Upper lobe of left lung (tissue), 6 donors: ENCODE results near the gene KIF22. TPM values are rescaled to one million over a fixed set of nuclear protein-coding genes. Genes with fewer than 3 reads are reported as not detected.
"Not testable (repeated sequence)": the region's sequence is repeated elsewhere in the genome, so short reads cannot be mapped to it uniquely, and the experiment has no call there.

ENCODE experiments used
- ATAC-seq, 2 donors: fragments of 200-7000 bp; cut with Tn5 transposase; one replicate each; pipeline ENCODE4 v1.9.1; 2022; ENCODE audit warnings: mild to moderate bottlenecking in 2 of 2, moderate library complexity in 2 of 2; ENCODE audit not compliant: low FRiP score in 2 of 2
- DNase-seq, 2 donors: peaks; one replicate each; pipeline ENCODE4 v3.0.0-alpha.2; 2019 to 2020
- H3K27ac ChIP-seq, 4 donors: fragments of 200-600 bp; sonication (generic); one replicate each; pipeline ENCODE4 v1.5.1; 2016 to 2019
- H3K27me3 ChIP-seq, 4 donors: fragments of 200-600 bp; sonication (generic); one replicate each; pipeline ENCODE4 v1.5.1; 2017 to 2019
- H3K36me3 ChIP-seq, 4 donors: fragments of 200-600 bp; sonication (generic); one replicate each; pipeline ENCODE4 v1.5.1; 2016 to 2019
- H3K4me1 ChIP-seq, 4 donors: fragments of 200-600 bp; sonication (generic); one replicate each; pipeline ENCODE4 v1.5.1; 2018 to 2019
- H3K4me3 ChIP-seq, 4 donors: fragments of 200-600 bp; sonication (generic); one replicate each; pipeline ENCODE4 v1.5.1; 2017 to 2019; ENCODE audit warnings: mild to moderate bottlenecking in 2 of 4, moderate library complexity in 1 of 4
- H3K9me3 ChIP-seq, 4 donors: fragments of 200-600 bp; sonication (generic); one replicate each; pipeline ENCODE4 v1.5.1; 2018 to 2019
- CTCF ChIP-seq, 6 experiments: fragments of 450-650 bp in 4 of 6; fragments of 200-600 bp in 2 of 6; sonication (generic) in 2 of 6; IDR thresholded peaks; one replicate each; pipeline ENCODE4 v1.5.1; 2016 to 2019; ENCODE audit warnings: antibody characterized with exemption in 6 of 6
- EP300 ChIP-seq, 4 donors: sonication (generic); formaldehyde crosslinking; IDR thresholded peaks; one replicate each; pipeline ENCODE4 v1.5.1; 2017; ENCODE audit warnings: antibody characterized with exemption in 4 of 4, control low read depth in 2 of 4
- POLR2A ChIP-seq, 4 donors: fragments of 450-650 bp; IDR thresholded peaks; one replicate each; pipeline ENCODE4 v1.5.1; 2016 to 2017; ENCODE audit warnings: antibody characterized with exemption in 4 of 4, mild to moderate bottlenecking in 2 of 4
- POLR2AphosphoS5 ChIP-seq, 2 donors: sonication (generic); formaldehyde crosslinking; IDR thresholded peaks; one replicate each; pipeline ENCODE4 v1.5.1; 2017; ENCODE audit warnings: antibody characterized with exemption in 2 of 2
- WGBS, 2 donors: methylation state at CpG; one replicate each; pipeline ENCODE4 v1.1.5; 2017 to 2018; 5-methylcytosine and 5-hydroxymethylcytosine counted together
- total RNA-seq, 6 donors: library from RNA; depleted of rRNA in 4 of 6; stranded (reverse); fragments of >200 nt in 4 of 6; gene quantifications; one replicate each; pipeline versions ENCODE4 v1.1.0 to v1.2.1, GENCODE V29; 2016 to 2021
- donor health status: DM: no; HTN: no; CAD: no; lungs with moderate emphysema.
- donor health status: DM: no; HTN: yes; CAD: no; lungs with severe emphysema.

The KIF22 gene
- total RNA-seq, 6 donors from 2014 or later = 9.1 to 43.5 (median 26.6) TPM

- no peaks in the 10 kb centered on the region for H3K27me3 ChIP-seq
- TF ChIP-seq EP300 (IDR thresholded peaks at IDR 0.05) (no peak), POLR2AphosphoS5 (IDR thresholded peaks at IDR 0.05) (no peak), POLR2A (IDR thresholded peaks at IDR 0.05) (no peak), CTCF (IDR thresholded peaks at IDR 0.05) (no peak)
- H3K4me1 ChIP-seq = no peaks in the 10 kb centered on the region
- H3K27ac ChIP-seq = no peak overlapping the region
- no peak for DNase-seq
- no peaks in the 10 kb centered on the region for H3K36me3 ChIP-seq
- 69 to 72% methylated on average over 4 of the region's 4 CpGs for WGBS, 2 donors
- peak in 1 of 2 donors; percentile 48 for ATAC-seq
- H3K9me3 ChIP-seq = no peaks in the 10 kb centered on the region
- no peak overlapping the region for H3K4me3 ChIP-seq
These were observed 14.7 kb upstream of the KIF22 start for GRCh38 chr16:29775742-29776408.

GRCh38 chr16:29777576-29778350, 12.8 kb upstream of the KIF22 start, which contains the start of gene ZG16:
Gene ZG16, plus strand, starts transcription at chr16:29778256. Its CDS starts 1,011 bp downstream, at chr16:29779267.
- no peak for TF ChIP-seq CTCF (IDR thresholded peaks at IDR 0.05)
- TF ChIP-seq POLR2A (IDR thresholded peaks at IDR 0.05) = no peak
- TF ChIP-seq EP300 (IDR thresholded peaks at IDR 0.05) = no peak
- no peak for TF ChIP-seq POLR2AphosphoS5 (IDR thresholded peaks at IDR 0.05)
- Histone ChIP-seq H3K4me3 (no peak within 1 kb of the TSS), H3K36me3 (no peaks in the 10 kb centered on the region), H3K4me1 (no peaks in the 10 kb centered on the region), H3K27me3 (no peaks in the 10 kb centered on the region), H3K27ac (no peak within 1 kb of the TSS), H3K9me3 (no peaks in the 10 kb centered on the region)
- WGBS, 2 donors = 80 to 90% methylated on average over 9 to 10 of the region's 10 CpGs
- DNase-seq (no peak), ATAC-seq (no peak)

DNA sequence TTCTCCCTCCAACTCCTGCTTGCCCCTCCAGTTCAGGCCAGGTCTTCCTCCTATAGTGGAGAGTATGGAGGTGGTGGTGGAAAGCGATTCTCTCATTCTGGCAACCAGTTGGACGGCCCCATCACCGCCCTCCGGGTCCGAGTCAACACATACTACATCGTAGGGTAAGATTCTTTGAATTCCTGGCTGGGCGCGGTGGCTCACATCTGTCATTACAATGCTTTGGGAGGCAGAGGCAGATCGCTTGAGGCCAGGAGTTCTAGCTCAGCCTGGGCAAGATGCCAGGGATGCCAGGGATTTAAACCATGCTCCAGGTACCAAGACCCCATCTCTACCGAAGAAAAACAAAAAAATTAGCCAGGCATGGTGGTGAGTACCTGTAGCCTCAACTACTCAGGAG, 11.1 kb upstream of the KIF22 start:
- ATAC-seq = no peak
- H3K27me3 ChIP-seq = no peaks in the 10 kb centered on the region
- TF ChIP-seq CTCF (IDR thresholded peaks at IDR 0.05) (no peak), POLR2A (IDR thresholded peaks at IDR 0.05) (no peak), POLR2AphosphoS5 (IDR thresholded peaks at IDR 0.05) (no peak), EP300 (IDR thresholded peaks at IDR 0.05) (no peak)
- DNase-seq = no peak
- no peaks in the 10 kb centered on the region for H3K36me3 ChIP-seq
- H3K27ac ChIP-seq = no peak overlapping the region
- WGBS, 2 donors = 59 to 71% methylated on average over 10 of the region's 10 CpGs
- H3K9me3 ChIP-seq = no peaks in the 10 kb centered on the region
- peaks cover 0 to under 1% (median 0%) of the 10 kb centered on the region in 4 donors for H3K4me1 ChIP-seq
- H3K4me3 ChIP-seq = no peak overlapping the region

GRCh38 chr16:29783094-29783953, 7.2 kb upstream of the KIF22 start:
- not testable (repeated sequence) for H3K4me3 ChIP-seq, ATAC-seq, H3K9me3 ChIP-seq, H3K27me3 ChIP-seq, H3K27ac ChIP-seq, H3K36me3 ChIP-seq
- 66 to 68% methylated on average over 13 of the region's 13 CpGs for WGBS, 2 donors
- peak in 1 of 2 donors; percentile 47 for DNase-seq
- peaks cover 0 to 12% (median 2%) of the 10 kb centered on the region in 4 donors for H3K4me1 ChIP-seq

DNA sequence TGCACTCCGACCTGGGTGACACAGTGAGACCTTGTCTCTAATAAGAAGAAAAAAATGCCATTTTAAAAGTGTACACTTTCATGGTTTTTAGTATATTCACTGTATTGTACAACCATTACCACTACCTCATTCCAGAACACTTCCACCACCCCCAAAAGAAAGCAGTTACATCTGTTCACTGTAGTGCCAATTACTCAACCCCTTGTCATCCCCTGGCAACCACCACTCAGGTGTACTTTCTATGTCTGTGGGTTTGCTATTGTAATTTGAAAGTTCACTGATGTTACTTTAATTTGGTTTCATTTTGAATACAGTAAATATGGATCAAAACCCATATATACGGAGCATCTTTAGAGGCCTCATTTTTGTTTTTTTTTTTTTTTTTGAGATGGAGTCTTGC, 6.4 kb upstream of the KIF22 start:
- no peak for TF ChIP-seq POLR2AphosphoS5 (IDR thresholded peaks at IDR 0.05)
- TF ChIP-seq POLR2A (IDR thresholded peaks at IDR 0.05) = no peak
- TF ChIP-seq EP300 (IDR thresholded peaks at IDR 0.05) = no peak
- no peak for TF ChIP-seq CTCF (IDR thresholded peaks at IDR 0.05)
- Histone ChIP-seq H3K9me3 (no peaks in the 10 kb centered on the region), H3K27me3 (no peaks in the 10 kb centered on the region), H3K4me1 (peaks cover 0 to 13% (median 2%) of the 10 kb centered on the region in 4 donors), H3K27ac (no peak overlapping the region), H3K36me3 (no peaks in the 10 kb centered on the region), H3K4me3 (no peak overlapping the region)
- WGBS, 2 donors = 76 to 89% methylated on average over 2 of the region's 2 CpGs
- DNase-seq (peak in 1 of 2 donors; percentile 45), ATAC-seq (no peak)
